Measurements from ENCODE around the gene CHST7. TPM values are rescaled to one million over a fixed set of nuclear protein-coding genes. Genes with fewer than 3 reads are reported as not detected.

The CHST7 gene
- total and polyA plus RNA-seq, 2 of the 13 experiments (the other 11 are each of a cell fraction or from before 2014, with no cell fraction given): 2.4 to 5.2 TPM

GRCh38 chrX:46630141-46630540, 56.6 kb downstream of the CHST7 start:
- Histone ChIP-seq H4K20me1 (ENCODE audit: insufficient read depth, low read length) (no peaks in the 10 kb centered on the region), H2AFZ (ENCODE audit: low read length) (no peak overlapping the region), H3K4me1 (ENCODE audit: insufficient read depth, low read length) (no peaks in the 10 kb centered on the region), H3K36me3 (replicated peaks in 1 of 2; ENCODE audit: control insufficient read depth in 1 of 2, insufficient read depth in 2 of 2, low read length in 2 of 2) (no peaks in the 10 kb centered on the region), H3K27ac (ENCODE audit: extremely low read length, insufficient read depth, low read length) (no peak overlapping the region), H3K4me3 (replicated peaks in 1 of 3; ENCODE audit: insufficient read depth in 1 of 3, low read depth in 2 of 3, low read length in 3 of 3) (no peak overlapping the region), H3K27me3 (ENCODE audit: control insufficient read depth in 1 of 2, insufficient read depth in 2 of 2, low read length in 2 of 2) (no peaks in the 10 kb centered on the region), H3K4me2 (ENCODE audit: low read depth, low read length) (no peak overlapping the region), H3K79me2 (ENCODE audit: insufficient read depth, low read length) (no peaks in the 10 kb centered on the region), H3K9ac (ENCODE audit: insufficient read depth, low read depth, low read length) (no peak overlapping the region), H3K9me3 (ENCODE audit: low read length) (no peaks in the 10 kb centered on the region)
- BruUV-seq (replicated peaks): no TSS peak
- FAIRE-seq (no peak), DNase-seq (ENCODE audit: low spot score) (no peak), ATAC-seq (no peak)
- WGBS (ENCODE audit: low lambda C conversion rate): no CpG with 5 or more reads among the region's 1 CpG
- CTCF ChIA-PET (ENCODE audit: low intra/inter-chr PET ratio, low total read pairs): no interaction called here
- intact Hi-C loops (cut with micrococcal nuclease; ENCODE audit: unreplicated experiment): no loop called here
- POLR2A ChIA-PET: no interaction called here
- in situ Hi-C loops (cut with HindIII; ENCODE audit: extremely low pct_ligation_motif_present, low pct_unique_long_range_greater_than_20kb): no loop called here
- TF ChIP-seq CHCHD3 (CRISPR knock-in tag; IDR thresholded peaks at IDR 0.05): no peak
- TF ChIP-seq RBAK (CRISPR knock-in tag; IDR thresholded peaks at IDR 0.05): no peak
- no peak for TF ChIP-seq SAFB2 (CRISPR knock-in tag; IDR thresholded peaks at IDR 0.05; ENCODE audit: borderline replicate concordance, low read depth)
- no peak for TF ChIP-seq POGK (CRISPR knock-in tag; conservative IDR thresholded peaks at IDR 0.05)
- TF ChIP-seq ZNF614 (CRISPR knock-in tag; IDR thresholded peaks at IDR 0.05; ENCODE audit: borderline replicate concordance): no peak
- TF ChIP-seq ZNF335 (CRISPR knock-in tag; IDR thresholded peaks at IDR 0.05): no peak
- no peak for TF ChIP-seq ZFP1 (CRISPR knock-in tag; IDR thresholded peaks at IDR 0.05)
- no peak for TF ChIP-seq ZBTB34 (CRISPR knock-in tag; IDR thresholded peaks at IDR 0.05)
- no peak for TF ChIP-seq CREBL2 (CRISPR knock-in tag; IDR thresholded peaks at IDR 0.05; ENCODE audit: borderline replicate concordance)
- TF ChIP-seq RFX1 (IDR thresholded peaks at IDR 0.05): no peak
- TF ChIP-seq ZNF766 (CRISPR knock-in tag; IDR thresholded peaks at IDR 0.05; ENCODE audit: borderline replicate concordance): no peak
- no peak for TF ChIP-seq ZBTB10 (CRISPR knock-in tag; IDR thresholded peaks at IDR 0.05; ENCODE audit: borderline replicate concordance)
- TF ChIP-seq GATAD2A (CRISPR knock-in tag; IDR thresholded peaks at IDR 0.05): no peak
- TF ChIP-seq NCOR1 (IDR thresholded peaks at IDR 0.05; ENCODE audit: borderline replicate concordance, low read length): no peak
- TF ChIP-seq HMGXB3 (CRISPR knock-in tag; IDR thresholded peaks at IDR 0.05; ENCODE audit: borderline replicate concordance): no peak

All from HepG2 (cell line).